Measurements from ENCODE around the gene ISG15. TPM values are rescaled to one million over a fixed set of nuclear protein-coding genes. Genes with fewer than 3 reads are reported as not detected.
A peak's percentile ranks its signal among the peaks of the same experiment; 100 is the strongest.

ISG15 gene
- total and polyA plus RNA-seq, 2 of the 13 experiments (the other 11 are each of a cell fraction or from before 2014, with no cell fraction given): 42.1 to 54.9 TPM

DNA sequence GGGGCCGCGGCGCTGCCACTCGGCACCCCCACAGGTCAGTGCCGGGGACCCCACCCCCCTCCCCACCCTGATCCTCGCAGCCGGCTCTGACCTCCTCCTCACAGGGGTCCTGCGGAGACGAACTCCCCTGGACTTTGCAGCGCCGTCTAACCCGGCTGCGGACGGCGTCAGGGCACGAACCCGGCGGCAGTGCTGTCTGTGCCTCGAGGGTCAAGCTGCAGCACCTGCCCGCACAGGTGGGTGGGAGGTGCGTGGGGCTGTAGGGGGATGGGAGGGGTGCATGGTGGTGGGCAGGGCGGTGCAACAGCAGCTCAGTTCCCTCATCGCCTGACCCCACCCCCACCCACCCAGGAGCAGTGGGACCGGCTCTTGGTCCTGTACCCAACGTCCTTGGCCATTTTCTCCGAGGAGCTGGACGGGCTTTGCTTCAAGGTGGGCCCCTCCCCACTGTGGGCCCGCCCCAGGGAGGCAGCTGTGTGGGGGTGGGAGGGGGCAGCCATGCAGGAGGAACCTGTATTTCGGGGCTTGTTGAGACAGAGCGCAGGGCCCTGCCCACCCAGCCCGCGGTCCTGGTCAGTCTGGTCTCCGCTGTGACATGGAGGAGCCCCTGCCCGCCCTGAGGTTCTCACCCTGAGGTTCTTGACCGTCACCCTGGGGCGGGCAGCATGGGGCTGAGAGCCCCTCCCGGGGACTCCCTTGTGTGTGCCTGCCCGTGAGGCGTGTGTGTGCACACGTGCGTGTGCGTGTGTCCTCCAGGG, 42.1 kb upstream of the ISG15 start:
- no peaks in the 10 kb centered on the region for H3K36me3 ChIP-seq (replicated peaks in 1 of 2; ENCODE audit: control insufficient read depth in 1 of 2, insufficient read depth in 2 of 2, low read length in 2 of 2)
- H3K4me1 ChIP-seq (ENCODE audit: insufficient read depth, low read length): peaks cover 24% of the 10 kb centered on the region
- CTCF ChIA-PET (ENCODE audit: low intra/inter-chr PET ratio, low total read pairs): no interaction called here
- H4K20me1 ChIP-seq (ENCODE audit: insufficient read depth, low read length): no peaks in the 10 kb centered on the region
- BruUV-seq (replicated peaks): no TSS peak
- ATAC-seq (no peak), DNase-seq (ENCODE audit: low spot score) (no peak), FAIRE-seq (no peak)
- in situ Hi-C loops (cut with HindIII; ENCODE audit: extremely low pct_ligation_motif_present, low pct_unique_long_range_greater_than_20kb) (no loop called here), intact Hi-C loops (cut with micrococcal nuclease; ENCODE audit: unreplicated experiment) (no loop called here)
- no peak overlapping the region for H3K4me3 ChIP-seq (replicated peaks in 1 of 3; ENCODE audit: insufficient read depth in 1 of 3, low read depth in 2 of 3, low read length in 3 of 3)
- H2AFZ ChIP-seq (ENCODE audit: low read length): no peak overlapping the region
- H3K4me2 ChIP-seq (ENCODE audit: low read depth, low read length): no peak overlapping the region
- H3K9me3 ChIP-seq (ENCODE audit: low read length): no peaks in the 10 kb centered on the region
- H3K27me3 ChIP-seq (ENCODE audit: control insufficient read depth in 1 of 2, insufficient read depth in 2 of 2, low read length in 2 of 2): no peaks in the 10 kb centered on the region; a peak in 1 of 5 replicates
- no peaks in the 10 kb centered on the region for H3K79me2 ChIP-seq (ENCODE audit: insufficient read depth, low read length)
- no peak overlapping the region for H3K9ac ChIP-seq (ENCODE audit: insufficient read depth, low read depth, low read length)
- H3K27ac ChIP-seq (ENCODE audit: extremely low read length, insufficient read depth, low read length): no peak overlapping the region
- WGBS (ENCODE audit: low lambda C conversion rate): 94% methylated on average over 18 of the region's 42 CpGs
- POLR2A ChIA-PET: no interaction called here
- TF ChIP-seq ZNF883 (CRISPR knock-in tag; IDR thresholded peaks at IDR 0.05; ENCODE audit: not compliant biosample characterization) (no peak), POLR2A (IDR thresholded peaks at IDR 0.05; ENCODE audit: insufficient read depth in 1 of 2, low read depth in 2 of 2, low read length in 2 of 2) (peak in 1 of 2 experiments; percentile 14; a peak in 1 of 4 replicates)

DNA sequence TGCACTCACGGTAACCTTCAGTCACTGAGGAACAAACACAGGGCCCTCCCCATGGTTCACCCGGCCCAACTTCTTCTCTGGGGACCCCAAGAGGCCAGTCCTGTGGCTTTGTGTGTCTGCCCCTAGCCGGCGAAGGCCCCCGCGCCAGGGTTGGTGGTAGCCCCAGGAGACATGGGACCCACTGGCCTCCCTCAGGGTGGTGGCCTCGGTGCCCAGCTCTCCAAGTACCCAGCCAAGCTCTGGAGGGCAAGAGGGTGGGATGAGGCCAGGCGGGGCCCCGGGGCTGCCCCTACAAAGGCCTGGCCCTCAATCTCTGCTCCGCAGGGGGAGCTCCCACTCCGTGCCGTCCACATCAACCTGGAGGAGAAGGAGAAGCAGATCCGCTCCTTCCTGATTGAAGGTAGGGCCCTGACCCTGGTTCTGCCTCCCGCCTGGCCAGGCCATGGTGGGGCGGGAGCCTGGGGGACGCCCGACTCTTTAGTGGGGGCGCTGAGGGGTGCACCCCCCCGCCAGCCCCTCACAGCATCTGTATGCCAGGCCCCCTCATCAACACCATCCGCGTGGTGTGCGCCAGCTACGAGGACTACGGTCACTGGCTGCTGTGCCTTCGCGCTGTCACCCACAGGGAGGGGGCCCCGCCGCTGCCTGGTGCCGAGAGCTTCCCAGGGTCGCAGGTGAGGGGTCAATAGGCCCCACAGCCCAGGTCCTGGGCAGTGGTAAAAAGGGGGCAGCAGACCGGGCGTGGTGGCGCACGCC, 41.4 kb upstream of the ISG15 start:
- H3K36me3 ChIP-seq (replicated peaks in 1 of 2; ENCODE audit: control insufficient read depth in 1 of 2, insufficient read depth in 2 of 2, low read length in 2 of 2): no peaks in the 10 kb centered on the region
- H3K4me3 ChIP-seq (replicated peaks in 1 of 3; ENCODE audit: insufficient read depth in 1 of 3, low read depth in 2 of 3, low read length in 3 of 3): no peak overlapping the region
- TF ChIP-seq ZNF597 (CRISPR knock-in tag; IDR thresholded peaks at IDR 0.05): no peak
- no peak for TF ChIP-seq HHEX (CRISPR knock-in tag; IDR thresholded peaks at IDR 0.05)
- no peak for TF ChIP-seq ZNF253 (CRISPR knock-in tag; IDR thresholded peaks at IDR 0.05; ENCODE audit: borderline replicate concordance)
- TF ChIP-seq POLR2A (IDR thresholded peaks at IDR 0.05; ENCODE audit: insufficient read depth in 1 of 2, low read depth in 2 of 2, low read length in 2 of 2): 0 out of 4 replicates have a peak, but pooled peaks of 1 of the 2 experiments have one; percentile 4
- TF ChIP-seq ZNF335 (CRISPR knock-in tag; IDR thresholded peaks at IDR 0.05): no peak
- no peak for TF ChIP-seq SETDB1 (CRISPR knock-in tag; IDR thresholded peaks at IDR 0.05; ENCODE audit: borderline replicate concordance)
- no peak for TF ChIP-seq RARG (CRISPR knock-in tag; IDR thresholded peaks at IDR 0.05; ENCODE audit: low read depth)
- no peaks in the 10 kb centered on the region for H3K79me2 ChIP-seq (ENCODE audit: insufficient read depth, low read length)
- CTCF ChIA-PET (ENCODE audit: low intra/inter-chr PET ratio, low total read pairs): no interaction called here
- no peak overlapping the region for H2AFZ ChIP-seq (ENCODE audit: low read length)
- H3K9me3 ChIP-seq (ENCODE audit: low read length): no peaks in the 10 kb centered on the region
- no peak overlapping the region for H3K4me2 ChIP-seq (ENCODE audit: low read depth, low read length)
- no TSS peak for BruUV-seq (replicated peaks)
- H3K27me3 ChIP-seq (ENCODE audit: control insufficient read depth in 1 of 2, insufficient read depth in 2 of 2, low read length in 2 of 2): no peaks in the 10 kb centered on the region; a peak in 1 of 5 replicates
- in situ Hi-C loops (cut with HindIII; ENCODE audit: extremely low pct_ligation_motif_present, low pct_unique_long_range_greater_than_20kb) (no loop called here), intact Hi-C loops (cut with micrococcal nuclease; ENCODE audit: unreplicated experiment) (no loop called here)
- FAIRE-seq (no peak), ATAC-seq (no peak), DNase-seq (ENCODE audit: low spot score) (no peak)
- no peaks in the 10 kb centered on the region for H4K20me1 ChIP-seq (ENCODE audit: insufficient read depth, low read length)
- H3K27ac ChIP-seq (ENCODE audit: extremely low read length, insufficient read depth, low read length): no peak overlapping the region
- no peak overlapping the region for H3K9ac ChIP-seq (ENCODE audit: insufficient read depth, low read depth, low read length)
- POLR2A ChIA-PET: no interaction called here
- 93% methylated on average over 7 of the region's 34 CpGs for WGBS (ENCODE audit: low lambda C conversion rate)
- peaks cover 25% of the 10 kb centered on the region for H3K4me1 ChIP-seq (ENCODE audit: insufficient read depth, low read length)

All from HepG2 (cell line).